ENCODE data around the gene AMBRA1. TPM values are rescaled to one million over a fixed set of nuclear protein-coding genes. Genes with fewer than 3 reads are reported as not detected.

The AMBRA1 gene
- total and polyA plus RNA-seq, 4 donors = 21.3 to 29.6 (median 28.4) TPM

- no peak overlapping the region for H3K27ac ChIP-seq (ENCODE audit: low read depth, low read length)
- peak in 1 of 6 donors; percentile 53 for DNase-seq (ENCODE audit: low read depth in 4 of 6, low spot score in 6 of 6)
Observed at GRCh38 chr11:46498179-46498578, 95.6 kb downstream of the AMBRA1 start.

GRCh38 chr11:46497498-46497897, 96.3 kb downstream of the AMBRA1 start:
- Histone ChIP-seq H3K36me3 (ENCODE audit: control insufficient read depth, insufficient read depth, low read length) (peaks cover 2% of the 10 kb centered on the region), H3K9me3 (ENCODE audit: control insufficient read depth, insufficient read depth, low read length) (no peaks in the 10 kb centered on the region), H3K27ac (ENCODE audit: low read depth, low read length) (no peak overlapping the region), H3K27me3 (ENCODE audit: control insufficient read depth, insufficient read depth, low read length) (no peaks in the 10 kb centered on the region), H3K4me3 (ENCODE audit: low read depth, low read length) (no peak overlapping the region), H3K4me1 (ENCODE audit: control insufficient read depth, insufficient read depth, low read length) (peaks cover 7% of the 10 kb centered on the region)
- no peak for DNase-seq (ENCODE audit: low read depth in 4 of 6, low spot score in 6 of 6)
- 75% methylated on average over 2 of the region's 4 CpGs for whole genome bisulfite sequencing (ENCODE audit: insufficient coverage)

More at GRCh38 chr11:46498179-46498578, 95.6 kb downstream of the AMBRA1 start:
- H3K4me1 ChIP-seq (ENCODE audit: control insufficient read depth, insufficient read depth, low read length) = peaks cover 3% of the 10 kb centered on the region
- H3K36me3 ChIP-seq (ENCODE audit: control insufficient read depth, insufficient read depth, low read length) = peaks cover 2% of the 10 kb centered on the region
- H3K27me3 ChIP-seq (ENCODE audit: control insufficient read depth, insufficient read depth, low read length) = no peaks in the 10 kb centered on the region
- no peaks in the 10 kb centered on the region for H3K9me3 ChIP-seq (ENCODE audit: control insufficient read depth, insufficient read depth, low read length)
- WGBS (ENCODE audit: insufficient coverage) = no CpG with 5 or more reads among the region's 1 CpG
- H3K4me3 ChIP-seq (ENCODE audit: low read depth, low read length) = no peak overlapping the region

GRCh38 chr11:46493791-46494190, 100.0 kb downstream of the AMBRA1 start:
- no peak for DNase-seq (ENCODE audit: low read depth in 4 of 6, low spot score in 6 of 6)
- no peak overlapping the region for H3K27ac ChIP-seq (ENCODE audit: low read depth, low read length)
- 73% methylated on average over 9 of the region's 9 CpGs for WGBS (ENCODE audit: insufficient coverage)

GRCh38 chr11:46492532-46492931, 101.3 kb downstream of the AMBRA1 start:
- Histone ChIP-seq H3K36me3 (ENCODE audit: control insufficient read depth, insufficient read depth, low read length) (peaks cover 2% of the 10 kb centered on the region), H3K4me3 (ENCODE audit: low read depth, low read length) (no peak overlapping the region), H3K27ac (ENCODE audit: low read depth, low read length) (no peak overlapping the region), H3K27me3 (ENCODE audit: control insufficient read depth, insufficient read depth, low read length) (no peaks in the 10 kb centered on the region), H3K9me3 (ENCODE audit: control insufficient read depth, insufficient read depth, low read length) (no peaks in the 10 kb centered on the region), H3K4me1 (ENCODE audit: control insufficient read depth, insufficient read depth, low read length) (peaks cover 10% of the 10 kb centered on the region)
- WGBS (ENCODE audit: insufficient coverage) = 66% methylated on average over 3 of the region's 11 CpGs
- DNase-seq (ENCODE audit: low read depth in 4 of 6, low spot score in 6 of 6) = peak in 1 of 6 donors; percentile 43

More at GRCh38 chr11:46493791-46494190, 100.0 kb downstream of the AMBRA1 start:
- Histone ChIP-seq H3K9me3 (ENCODE audit: control insufficient read depth, insufficient read depth, low read length) (no peaks in the 10 kb centered on the region), H3K4me1 (ENCODE audit: control insufficient read depth, insufficient read depth, low read length) (peaks cover 10% of the 10 kb centered on the region), H3K36me3 (ENCODE audit: control insufficient read depth, insufficient read depth, low read length) (peaks cover 2% of the 10 kb centered on the region), H3K4me3 (ENCODE audit: low read depth, low read length) (no peak overlapping the region), H3K27me3 (ENCODE audit: control insufficient read depth, insufficient read depth, low read length) (no peaks in the 10 kb centered on the region)

- no peak for DNase-seq (ENCODE audit: low read depth in 4 of 6, low spot score in 6 of 6)
- H3K4me3 ChIP-seq (ENCODE audit: low read depth, low read length) = no peak overlapping the region
- peaks cover 2% of the 10 kb centered on the region for H3K36me3 ChIP-seq (ENCODE audit: control insufficient read depth, insufficient read depth, low read length)
- WGBS (ENCODE audit: insufficient coverage) = 38% methylated on average over 4 of the region's 4 CpGs
- peaks cover 10% of the 10 kb centered on the region for H3K4me1 ChIP-seq (ENCODE audit: control insufficient read depth, insufficient read depth, low read length)
- H3K9me3 ChIP-seq (ENCODE audit: control insufficient read depth, insufficient read depth, low read length) = no peaks in the 10 kb centered on the region
- H3K27ac ChIP-seq (ENCODE audit: low read depth, low read length) = no peak overlapping the region
- no peaks in the 10 kb centered on the region for H3K27me3 ChIP-seq (ENCODE audit: control insufficient read depth, insufficient read depth, low read length)
Observed at GRCh38 chr11:46491661-46492330, 102.0 kb downstream of the AMBRA1 start.

- H3K27me3 ChIP-seq (ENCODE audit: control insufficient read depth, insufficient read depth, low read length) = no peaks in the 10 kb centered on the region
- H3K4me1 ChIP-seq (ENCODE audit: control insufficient read depth, insufficient read depth, low read length) = peaks cover 10% of the 10 kb centered on the region
- peak in 1 of 6 donors; percentile 80 for DNase-seq (ENCODE audit: low read depth in 4 of 6, low spot score in 6 of 6)
- no peak overlapping the region for H3K27ac ChIP-seq (ENCODE audit: low read depth, low read length)
- no peak overlapping the region for H3K4me3 ChIP-seq (ENCODE audit: low read depth, low read length)
- H3K36me3 ChIP-seq (ENCODE audit: control insufficient read depth, insufficient read depth, low read length) = peaks cover 2% of the 10 kb centered on the region
- no peaks in the 10 kb centered on the region for H3K9me3 ChIP-seq (ENCODE audit: control insufficient read depth, insufficient read depth, low read length)
Observed at GRCh38 chr11:46490666-46491065, 103.2 kb downstream of the AMBRA1 start.

GRCh38 chr11:46489656-46490560, 103.9 kb downstream of the AMBRA1 start:
- H3K4me1 ChIP-seq (ENCODE audit: control insufficient read depth, insufficient read depth, low read length) = peaks cover 10% of the 10 kb centered on the region
- H3K27me3 ChIP-seq (ENCODE audit: control insufficient read depth, insufficient read depth, low read length) = no peaks in the 10 kb centered on the region
- H3K27ac ChIP-seq (ENCODE audit: low read depth, low read length) = no peak overlapping the region
- 38% methylated on average over 3 of the region's 6 CpGs for WGBS (ENCODE audit: insufficient coverage)
- no peak overlapping the region for H3K4me3 ChIP-seq (ENCODE audit: low read depth, low read length)
- peaks cover 2% of the 10 kb centered on the region for H3K36me3 ChIP-seq (ENCODE audit: control insufficient read depth, insufficient read depth, low read length)
- H3K9me3 ChIP-seq (ENCODE audit: control insufficient read depth, insufficient read depth, low read length) = no peaks in the 10 kb centered on the region
- DNase-seq (ENCODE audit: low read depth in 4 of 6, low spot score in 6 of 6) = peak in 2 of 6 donors; percentile 63 to 84

- Histone ChIP-seq H3K9me3 (ENCODE audit: control insufficient read depth, insufficient read depth, low read length) (no peaks in the 10 kb centered on the region), H3K4me3 (ENCODE audit: low read depth, low read length) (no peak overlapping the region), H3K4me1 (ENCODE audit: control insufficient read depth, insufficient read depth, low read length) (no peaks in the 10 kb centered on the region), H3K36me3 (ENCODE audit: control insufficient read depth, insufficient read depth, low read length) (no peaks in the 10 kb centered on the region), H3K27me3 (ENCODE audit: control insufficient read depth, insufficient read depth, low read length) (no peaks in the 10 kb centered on the region), H3K27ac (ENCODE audit: low read depth, low read length) (no peak overlapping the region)
- no CpG with 5 or more reads among the region's 4 CpGs for WGBS (ENCODE audit: insufficient coverage)
- DNase-seq (ENCODE audit: low read depth in 4 of 6, low spot score in 6 of 6) = peak in 2 of 6 donors; percentile 38 to 82
Observed at GRCh38 chr11:46485856-46486443, 107.9 kb downstream of the AMBRA1 start.

GRCh38 chr11:46484101-46484500, 109.7 kb downstream of the AMBRA1 start:
- H3K4me1 ChIP-seq (ENCODE audit: control insufficient read depth, insufficient read depth, low read length) = no peaks in the 10 kb centered on the region
- no peak overlapping the region for H3K4me3 ChIP-seq (ENCODE audit: low read depth, low read length)
- no peaks in the 10 kb centered on the region for H3K27me3 ChIP-seq (ENCODE audit: control insufficient read depth, insufficient read depth, low read length)
- DNase-seq (ENCODE audit: low read depth in 4 of 6, low spot score in 6 of 6) = no peak
- H3K27ac ChIP-seq (ENCODE audit: low read depth, low read length) = no peak overlapping the region
- H3K36me3 ChIP-seq (ENCODE audit: control insufficient read depth, insufficient read depth, low read length) = no peaks in the 10 kb centered on the region
- no peaks in the 10 kb centered on the region for H3K9me3 ChIP-seq (ENCODE audit: control insufficient read depth, insufficient read depth, low read length)

Measured in spinal cord (tissue), 10 donors.